RPMI7951 (cell line): Measurements from ENCODE around the gene IMPG1. TPM values are rescaled to one million over a fixed set of nuclear protein-coding genes. Genes with fewer than 3 reads are reported as not detected.

Experiments used
- DNase-seq: peaks from one replicate; pipeline ENCODE4 v3.0.0-alpha.2; 2012; ENCODE audit warnings: low read depth
- total RNA-seq: library from RNA; depleted of rRNA; stranded (reverse); fragments of >200 nt; shearing (Covaris generic); gene quantifications from 2 replicates; pipeline ENCODE4 v1.2.3, GENCODE V29; 2014

IMPG1 gene
- total RNA-seq, 1 experiment from 2014 or later, result not detected

DNA sequence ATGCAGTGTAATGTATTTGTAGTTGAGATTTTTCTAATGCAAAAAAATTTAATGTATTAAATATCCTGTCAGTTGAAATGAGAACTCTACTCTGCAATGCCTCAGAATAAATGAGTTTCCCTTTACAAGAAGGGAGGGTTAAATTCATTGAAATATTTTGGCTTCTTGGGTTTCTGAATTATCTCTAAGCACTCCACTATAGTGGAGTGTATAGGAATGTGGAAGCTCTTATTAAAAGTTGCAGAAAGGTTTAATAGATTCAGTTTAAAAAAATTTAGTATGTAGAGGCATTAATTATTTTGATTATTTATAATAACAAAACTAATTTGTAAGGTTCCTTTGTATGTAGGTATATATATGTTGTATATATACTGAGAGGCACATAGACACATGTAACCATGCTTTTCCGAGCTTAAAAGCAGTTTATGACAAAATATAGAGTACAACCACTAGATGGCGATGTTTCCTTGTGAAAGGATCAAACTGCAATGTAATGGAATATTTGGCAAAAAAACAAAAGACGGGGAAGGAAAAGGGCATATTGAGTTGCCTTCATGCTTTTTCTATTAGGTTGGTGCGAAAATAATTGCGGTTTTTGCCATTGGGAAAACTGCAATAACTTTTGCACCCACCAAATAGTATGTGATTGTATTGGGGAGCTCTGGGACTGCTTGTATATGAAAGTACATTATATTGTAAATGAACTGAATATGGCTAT lies 179.2 kb downstream of the IMPG1 start:
- peak; percentile 69 for DNase-seq

DNA sequence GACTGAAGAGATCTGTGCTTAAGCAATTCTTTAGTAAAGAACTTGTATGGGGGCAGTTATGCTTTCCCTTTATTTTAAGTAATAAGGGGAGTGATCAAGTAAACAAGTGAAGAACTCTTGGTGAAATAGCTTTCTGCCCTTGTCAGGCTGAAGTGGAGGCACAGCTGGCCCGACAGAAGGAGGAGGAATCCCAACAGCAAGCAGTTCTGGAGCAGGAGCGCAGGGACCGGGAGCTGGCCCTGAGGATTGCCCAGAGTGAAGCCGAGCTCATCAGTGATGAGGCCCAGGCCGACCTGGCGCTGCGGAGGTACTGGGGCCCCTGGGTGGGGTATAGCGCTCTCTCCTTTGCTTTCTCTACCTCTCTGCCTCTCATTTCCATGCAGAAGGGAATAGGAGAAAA lies 180.1 kb downstream of the IMPG1 start:
- no peak for DNase-seq

DNA sequence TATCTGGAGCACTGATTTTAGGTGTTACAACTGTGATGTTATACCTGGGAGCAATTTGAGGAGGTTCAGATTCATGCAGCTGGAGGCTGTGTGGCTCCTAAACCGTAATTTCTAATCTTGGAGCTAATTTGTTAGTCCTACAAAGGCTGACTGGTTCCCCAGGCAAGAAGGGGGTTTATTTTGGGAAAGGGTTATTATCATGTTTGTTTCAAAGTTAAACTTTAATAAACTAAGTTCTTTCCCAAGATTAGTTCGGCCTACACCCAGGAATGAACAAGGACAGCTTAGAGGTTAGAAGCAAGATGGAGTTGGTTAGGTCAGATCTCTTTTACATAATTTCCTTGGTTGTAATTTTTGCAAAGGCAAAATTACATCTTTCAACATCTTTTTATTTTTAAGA lies 187.6 kb downstream of the IMPG1 start:
- no peak for DNase-seq

DNA sequence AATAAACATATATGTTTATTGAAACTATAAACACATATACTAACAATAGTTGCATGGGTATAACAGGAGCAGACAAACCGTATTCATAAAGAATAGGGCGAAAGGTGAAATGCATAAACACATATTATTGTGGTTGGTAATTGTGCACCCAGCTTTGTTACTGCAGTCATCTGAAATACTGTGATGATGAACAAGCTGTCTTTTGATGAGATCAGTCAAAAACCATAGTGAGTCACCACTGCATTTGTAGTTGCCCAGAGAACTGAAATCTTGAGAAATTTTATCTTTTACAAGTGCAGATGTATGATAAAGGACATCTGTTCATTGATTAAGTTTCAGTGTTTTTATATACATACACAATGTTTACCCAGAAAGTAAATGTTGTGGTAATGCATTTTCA lies 189.7 kb downstream of the IMPG1 start:
- peak; percentile 52 for DNase-seq

DNA sequence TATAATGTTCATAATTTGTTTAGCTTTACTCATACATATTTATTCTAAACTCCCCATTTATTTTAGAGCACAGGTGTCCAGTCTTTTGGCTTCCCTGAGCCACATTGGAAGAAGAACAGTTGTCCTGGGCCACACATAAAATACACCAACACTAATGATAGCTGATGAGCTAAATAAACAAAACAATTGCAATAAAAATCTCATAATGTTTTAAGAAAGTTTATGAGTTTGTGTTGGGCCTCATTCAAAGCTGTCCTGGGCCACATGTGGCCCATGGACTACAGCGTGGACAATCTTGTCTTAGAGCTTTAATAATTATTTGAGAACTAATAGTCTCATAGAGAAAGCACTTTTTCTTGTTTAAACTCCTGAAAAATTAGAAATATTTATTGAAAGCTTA lies 192.2 kb downstream of the IMPG1 start:
- no peak for DNase-seq

DNA sequence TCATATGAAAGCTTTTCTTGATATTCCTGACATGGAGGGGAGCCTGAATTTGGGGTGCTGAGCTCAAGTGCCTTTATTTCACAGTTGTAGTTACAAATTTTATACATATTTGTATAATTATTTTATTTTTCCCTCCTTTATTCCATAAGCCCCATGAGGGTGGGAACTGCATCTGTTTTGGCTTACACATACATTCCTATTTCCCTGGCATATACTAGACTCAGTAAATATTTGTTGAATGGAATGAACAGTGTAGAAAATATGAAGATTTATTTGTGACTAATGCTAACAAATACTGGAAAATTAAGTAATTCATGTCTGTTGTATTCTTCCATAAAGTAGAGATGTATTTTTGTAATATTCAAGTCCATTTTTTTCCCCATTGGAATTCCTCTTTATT lies 196.3 kb downstream of the IMPG1 start:
- DNase-seq, result no peak

DNA sequence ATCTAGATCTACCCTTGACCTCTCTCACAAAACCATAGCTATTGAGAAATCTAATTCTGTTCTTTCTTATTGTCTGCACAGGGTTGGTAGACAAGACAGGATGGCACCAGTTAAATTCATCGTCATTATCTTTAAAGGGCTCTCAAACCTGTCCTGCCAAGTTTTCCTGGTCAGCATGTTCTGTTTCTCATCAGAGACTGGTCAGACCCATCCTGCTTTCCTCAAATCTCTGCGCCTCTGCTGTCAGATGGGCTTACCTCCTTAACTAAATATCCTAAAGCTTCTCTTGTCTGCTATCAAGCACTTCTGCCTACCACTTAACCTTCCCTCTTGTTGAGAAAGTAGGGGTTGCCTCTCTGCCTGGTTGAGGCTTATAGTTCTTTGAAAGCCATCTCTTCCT lies 198.2 kb downstream of the IMPG1 start:
- DNase-seq, result no peak
